HG02938 (cell line): ENCODE results near the gene TMEM86B.
A peak's percentile ranks its signal among the peaks of the same experiment; 100 is the strongest.

ENCODE experiments used
- ATAC-seq: cut with Tn5 transposase; IDR thresholded peaks from one replicate; pipeline ENCODE4 v1.9.1; 2021; ENCODE audit warnings: mild to moderate bottlenecking, moderate library complexity; ENCODE audit not compliant: unreplicated experiment

TMEM86B gene

GRCh38 chr19:55179606-55180484 lies 48.7 kb downstream of the TMEM86B start, which contains the start of gene SYT5:
SYT5 (minus strand) TSS chr19:55180289; CDS start chr19:55179041, 1,248 bp downstream.
- ATAC-seq = no peak

GRCh38 chr19:55178781-55179599 lies 49.6 kb downstream of the TMEM86B start:
- ATAC-seq = peak; percentile 79
